ENCODE measurements around the gene OGG1.

The OGG1 gene

DNA sequence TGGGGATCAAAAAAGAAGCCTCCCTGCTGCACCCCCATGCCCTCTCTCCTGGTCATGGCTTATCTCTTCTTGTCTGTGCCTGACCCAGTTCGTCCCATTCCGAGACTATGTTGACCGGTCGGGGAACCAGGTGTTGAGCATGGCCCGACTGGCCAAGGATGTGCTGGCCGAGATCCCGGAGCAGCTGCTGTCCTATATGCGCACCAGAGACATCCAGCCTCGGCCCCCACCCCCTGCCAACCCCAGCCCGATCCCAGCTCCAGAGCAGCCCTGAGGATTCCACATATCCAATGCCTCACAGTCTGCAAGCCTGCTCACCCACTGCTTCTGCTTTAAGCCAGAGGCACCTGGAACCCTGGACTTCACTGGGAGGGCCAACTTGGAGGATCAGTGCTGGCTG, 20.3 kb upstream of the OGG1 start:
- DNase-seq = no peak

GRCh38 chr3:9730657-9731205, 19.0 kb upstream of the OGG1 start:
- DNase-seq = no peak

DNA sequence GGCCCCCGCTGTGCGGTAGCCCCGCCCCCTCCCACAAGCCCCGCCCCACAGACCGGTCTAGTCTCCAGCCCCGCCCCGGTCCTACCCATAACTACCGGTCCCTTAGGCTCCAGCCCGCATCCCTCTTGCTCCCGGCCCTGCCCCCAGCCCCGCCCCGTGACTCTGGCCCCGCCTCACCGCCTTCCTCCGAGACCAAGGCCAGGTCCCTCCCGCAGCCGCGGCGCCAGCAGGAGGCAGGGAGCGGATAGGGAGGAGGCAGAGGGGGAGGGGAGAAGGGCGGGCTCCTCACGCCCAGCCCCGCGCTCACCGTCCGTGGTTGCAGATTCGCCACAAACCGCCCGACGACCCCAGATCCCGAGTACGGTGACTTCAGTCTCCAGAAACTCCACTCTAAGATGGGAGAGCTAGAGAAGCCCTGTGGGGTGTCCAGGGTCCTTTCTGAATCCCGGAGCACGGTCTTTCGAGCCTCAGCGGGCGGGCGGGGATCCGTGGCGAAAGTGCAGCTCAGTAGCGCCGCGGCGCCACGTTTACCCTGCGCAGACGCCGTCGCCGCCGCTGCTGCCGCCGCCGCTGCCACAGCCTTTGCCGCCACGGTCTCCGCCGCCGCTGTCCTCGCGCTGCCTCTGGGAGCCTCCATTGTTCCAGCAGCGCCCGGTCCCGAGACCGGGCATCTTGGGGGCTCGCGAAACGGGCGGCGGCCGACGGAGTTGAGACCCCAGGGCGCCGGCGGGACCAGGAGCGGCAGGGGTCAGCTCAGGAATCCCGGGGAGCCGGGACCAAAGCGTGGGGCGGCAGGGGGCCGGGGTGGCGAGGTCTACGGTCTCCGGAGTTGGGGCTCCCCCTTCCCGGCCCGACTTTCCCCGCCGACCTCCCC, 18.3 kb upstream of the OGG1 start, which contains the start of gene BRPF1:
TSS of gene BRPF1 (plus strand) at position 530 of the 874 bp plus-strand sequence. CDS start 2,406 bp downstream, outside the sequence.
- peak; percentile 99 for DNase-seq

GRCh38 chr3:9732080-9732739, 17.5 kb upstream of the OGG1 start:
- peak; percentile 74 for DNase-seq

- DNase-seq = no peak
These were observed 17.0 kb upstream of the OGG1 start for GRCh38 chr3:9732740-9733115.

- no peak for DNase-seq
These were observed 12.9 kb upstream of the OGG1 start for GRCh38 chr3:9736831-9737230.

DNA sequence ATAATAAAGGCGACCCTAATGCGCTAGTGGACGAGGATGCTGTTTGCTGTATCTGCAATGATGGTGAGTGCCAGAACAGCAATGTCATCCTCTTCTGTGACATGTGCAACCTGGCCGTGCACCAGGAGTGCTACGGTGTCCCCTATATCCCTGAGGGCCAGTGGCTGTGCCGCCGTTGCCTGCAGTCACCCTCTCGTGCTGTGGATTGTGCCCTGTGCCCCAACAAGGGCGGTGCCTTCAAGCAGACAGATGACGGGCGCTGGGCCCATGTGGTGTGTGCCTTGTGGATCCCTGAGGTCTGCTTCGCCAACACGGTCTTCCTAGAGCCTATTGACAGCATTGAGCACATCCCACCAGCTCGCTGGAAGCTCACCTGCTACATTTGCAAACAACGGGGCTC, 10.6 kb upstream of the OGG1 start:
- no peak for DNase-seq

DNA sequence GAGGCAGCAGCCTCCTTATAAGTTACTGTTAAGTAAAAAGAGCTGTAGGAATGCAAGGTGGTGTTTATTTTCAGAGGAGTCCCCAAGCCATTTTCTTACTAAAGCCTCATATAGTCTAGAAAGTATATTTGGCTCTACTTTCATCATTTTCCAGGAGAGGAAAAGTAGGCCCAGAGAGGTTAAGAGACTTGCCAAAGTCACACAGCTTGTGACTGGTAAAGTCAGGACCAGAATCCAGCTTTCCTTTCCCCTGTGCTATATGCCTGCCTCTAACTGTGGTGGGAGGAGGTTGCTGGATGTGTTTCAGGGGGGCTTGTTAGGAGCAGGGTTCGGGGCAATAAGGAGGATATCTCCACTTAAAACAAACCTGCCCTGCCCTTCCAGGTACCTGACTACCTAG, 7.2 kb upstream of the OGG1 start:
- DNase-seq = no peak

- no peak for DNase-seq
These were observed 6.2 kb upstream of the OGG1 start for GRCh38 chr3:9743548-9743947.

- DNase-seq = no peak
These were observed 5.6 kb upstream of the OGG1 start for GRCh38 chr3:9744162-9744561.

- DNase-seq = no peak
These were observed 4.2 kb upstream of the OGG1 start for GRCh38 chr3:9745521-9745920.

- no peak for DNase-seq
These were observed 3.4 kb upstream of the OGG1 start for GRCh38 chr3:9746330-9746729.

GRCh38 chr3:9747267-9747666, 2.5 kb upstream of the OGG1 start:
- no peak for DNase-seq

GRCh38 chr3:9748031-9748430, 1.7 kb upstream of the OGG1 start:
- no peak for DNase-seq

- no peak for DNase-seq
These were observed 482 bp upstream of the OGG1 start for GRCh38 chr3:9749296-9749644.

DNA sequence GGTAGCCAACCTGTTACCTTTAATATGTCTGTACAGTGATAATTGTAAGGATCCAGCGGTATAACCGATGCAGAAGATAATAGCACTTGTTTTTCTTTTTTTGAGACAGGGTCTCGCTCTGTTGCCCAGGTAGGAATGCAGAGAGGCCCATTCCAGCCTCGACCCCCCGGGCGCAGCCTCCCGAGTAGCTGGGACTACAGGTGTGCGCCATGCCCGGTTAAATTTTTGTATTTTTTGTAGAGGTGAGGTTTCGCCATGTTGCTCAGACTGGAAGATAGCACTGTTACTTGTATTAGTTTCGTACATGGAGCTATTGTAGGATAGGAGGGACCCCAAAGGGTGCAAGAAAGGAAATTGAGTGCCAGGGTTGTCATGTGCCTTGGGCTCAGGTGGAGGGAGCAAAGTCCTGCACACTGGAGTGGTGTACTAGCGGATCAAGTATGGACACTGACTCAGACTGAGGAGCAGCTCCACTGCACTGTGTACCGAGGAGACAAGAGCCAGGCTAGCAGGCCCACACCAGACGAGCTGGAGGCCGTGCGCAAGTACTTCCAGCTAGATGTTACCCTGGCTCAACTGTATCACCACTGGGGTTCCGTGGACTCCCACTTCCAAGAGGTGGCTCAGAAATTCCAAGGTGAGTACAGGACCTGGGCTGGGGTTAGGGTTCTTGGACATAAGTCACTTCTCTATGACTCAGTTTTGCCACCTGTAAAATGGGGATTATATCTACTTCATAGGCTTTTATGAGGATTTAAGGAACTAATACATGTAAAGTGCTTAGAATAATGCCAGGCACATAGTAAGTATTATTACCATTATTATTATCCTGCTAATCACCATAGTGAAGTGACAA, 1.0 kb downstream of the OGG1 start:
- DNase-seq = no peak

DNA sequence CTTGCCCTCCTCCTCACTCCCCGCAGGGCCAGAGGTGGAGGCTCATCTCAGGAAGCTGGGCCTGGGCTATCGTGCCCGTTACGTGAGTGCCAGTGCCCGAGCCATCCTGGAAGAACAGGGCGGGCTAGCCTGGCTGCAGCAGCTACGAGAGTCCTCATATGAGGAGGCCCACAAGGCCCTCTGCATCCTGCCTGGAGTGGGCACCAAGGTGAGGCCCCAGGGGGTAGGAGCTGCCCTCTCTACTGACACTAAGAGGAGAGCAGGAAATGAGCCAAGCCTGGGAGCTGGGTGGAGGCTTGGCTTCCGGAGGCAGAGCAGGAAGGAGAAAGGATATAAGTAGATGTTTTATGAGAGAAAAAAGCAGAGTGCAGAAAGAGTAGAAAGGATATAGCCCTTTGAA, 4.9 kb downstream of the OGG1 start:
- DNase-seq = no peak

DNA sequence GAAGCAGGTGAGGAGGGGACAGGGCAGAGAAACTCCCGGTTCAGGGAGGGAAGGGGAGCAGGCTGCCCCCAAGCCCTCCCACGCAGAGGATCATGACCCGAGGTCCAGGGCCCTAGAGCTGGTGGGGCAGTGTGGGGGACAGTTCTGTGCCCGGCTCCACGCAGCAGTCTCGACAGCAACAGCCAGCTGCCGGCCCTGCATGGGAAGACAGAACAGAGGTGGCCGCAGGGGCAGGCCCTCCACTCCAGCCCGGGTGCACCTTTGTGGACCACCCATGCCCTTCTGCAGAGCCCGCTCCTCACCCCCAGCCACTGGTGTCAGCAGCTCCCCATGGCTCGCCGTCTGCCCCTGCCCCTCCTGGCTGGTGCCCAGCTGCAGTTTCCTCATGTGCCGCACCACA, 7.7 kb downstream of the OGG1 start:
- DNase-seq = no peak

- no peak for DNase-seq
These were observed 11.2 kb downstream of the OGG1 start for GRCh38 chr3:9760779-9761505.

DNA sequence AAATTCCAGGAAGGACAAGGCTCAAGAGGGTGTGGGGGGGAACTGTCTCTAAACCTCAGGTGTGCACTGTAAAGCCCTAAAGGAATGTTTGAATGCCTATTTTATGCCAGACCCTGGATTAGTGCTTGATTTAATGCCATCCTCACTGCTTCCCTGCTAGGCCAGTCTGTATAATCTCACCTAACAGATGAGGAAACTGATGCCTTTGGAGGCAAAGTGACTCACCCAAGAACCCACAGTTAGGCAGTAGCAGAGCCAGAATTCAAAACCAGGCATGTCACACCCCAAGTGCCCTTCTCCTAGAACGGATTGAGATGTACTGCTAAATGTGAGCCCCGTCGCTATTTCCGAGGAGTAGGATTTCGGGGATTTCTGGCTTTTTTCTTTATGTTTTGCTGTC, 12.2 kb downstream of the OGG1 start:
- no peak for DNase-seq

- DNase-seq = no peak
These were observed 13.1 kb downstream of the OGG1 start for GRCh38 chr3:9762871-9763270.

- DNase-seq = no peak
These were observed 16.1 kb downstream of the OGG1 start for GRCh38 chr3:9765865-9766264.

DNA sequence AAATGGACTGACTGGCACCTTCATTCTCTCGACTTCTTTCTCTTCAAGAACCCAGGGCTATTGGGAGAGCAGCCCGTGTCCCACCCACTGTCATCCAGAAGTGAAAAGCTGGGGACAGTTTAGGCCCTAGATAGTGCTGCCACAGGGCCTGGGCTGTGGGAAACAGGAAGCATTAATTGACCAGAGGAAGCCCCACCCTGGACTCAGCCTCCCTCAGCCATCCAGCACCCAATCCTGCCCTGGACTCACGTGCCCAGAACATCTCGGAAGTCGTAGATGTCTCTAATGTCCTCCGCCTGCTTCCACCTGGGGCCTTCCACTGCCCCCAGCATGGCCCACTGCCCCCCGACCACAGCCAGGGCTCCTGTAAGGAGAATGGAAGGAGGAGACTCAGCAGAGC, 17.7 kb downstream of the OGG1 start:
- DNase-seq = no peak

Data from activated CD8-positive, alpha-beta memory T cell treated with anti-CD3 and anti-CD28 coated beads for 24 hours (primary cell).